ENCODE measurements around the gene MPPED1.

The MPPED1 gene

DNA sequence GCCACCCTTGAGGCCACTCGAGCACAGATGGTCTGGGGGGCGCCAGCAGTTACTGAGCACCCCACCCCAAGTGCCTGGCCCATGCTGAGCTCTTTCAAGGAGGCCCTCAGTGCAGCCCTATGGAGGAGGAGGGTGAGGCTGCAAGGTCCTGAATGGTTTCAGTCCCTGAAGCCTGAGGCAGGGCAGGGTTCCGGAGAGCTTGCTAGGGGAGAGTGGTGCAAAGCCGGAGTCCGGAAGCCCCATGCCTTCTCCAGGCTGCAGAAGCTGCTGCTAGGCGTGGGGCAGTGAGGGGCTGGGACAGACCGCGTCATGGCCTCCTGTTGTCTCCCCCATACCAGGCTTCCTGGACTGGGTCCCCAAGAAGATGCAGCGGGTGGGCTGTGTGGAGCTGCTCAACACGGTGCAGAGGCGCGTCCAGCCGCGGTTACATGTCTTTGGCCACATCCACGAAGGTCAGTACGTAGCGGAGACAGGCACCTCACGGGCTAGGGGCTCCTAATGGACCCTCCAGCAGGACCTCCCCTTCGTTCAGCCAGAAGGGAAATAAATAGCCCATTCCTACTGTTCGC lies 90.6 kb downstream of the MPPED1 start:
- Histone ChIP-seq H3K27me3 (replicated peaks) (no peaks in the 10 kb centered on the region), H3K4me3 (ENCODE audit: low read depth, low read length) (no peak overlapping the region), H3K27ac (no peak overlapping the region), H3K36me3 (replicated peaks) (no peaks in the 10 kb centered on the region)
- no peak for DNase-seq
- no peak for TF ChIP-seq CTCF (IDR thresholded peaks at IDR 0.05; ENCODE audit: low read depth, low read length, missing control alignments)
- in situ Hi-C loops (cut with HindIII; ENCODE audit: low pct_ligation_motif_present, low sequenced_read_pairs) = no loop called here

- no peaks in the 10 kb centered on the region for H3K27me3 ChIP-seq (replicated peaks)
- no peaks in the 10 kb centered on the region for H3K36me3 ChIP-seq (replicated peaks)
- in situ Hi-C loops (cut with HindIII; ENCODE audit: low pct_ligation_motif_present, low sequenced_read_pairs) = no loop called here
- DNase-seq = no peak
- TF ChIP-seq CTCF (IDR thresholded peaks at IDR 0.05; ENCODE audit: low read depth, low read length, missing control alignments) = no peak
- H3K4me3 ChIP-seq (ENCODE audit: low read depth, low read length) = no peak overlapping the region
- H3K27ac ChIP-seq = no peak overlapping the region
Observed at GRCh38 chr22:43504068-43504467, 92.3 kb downstream of the MPPED1 start.

DNA sequence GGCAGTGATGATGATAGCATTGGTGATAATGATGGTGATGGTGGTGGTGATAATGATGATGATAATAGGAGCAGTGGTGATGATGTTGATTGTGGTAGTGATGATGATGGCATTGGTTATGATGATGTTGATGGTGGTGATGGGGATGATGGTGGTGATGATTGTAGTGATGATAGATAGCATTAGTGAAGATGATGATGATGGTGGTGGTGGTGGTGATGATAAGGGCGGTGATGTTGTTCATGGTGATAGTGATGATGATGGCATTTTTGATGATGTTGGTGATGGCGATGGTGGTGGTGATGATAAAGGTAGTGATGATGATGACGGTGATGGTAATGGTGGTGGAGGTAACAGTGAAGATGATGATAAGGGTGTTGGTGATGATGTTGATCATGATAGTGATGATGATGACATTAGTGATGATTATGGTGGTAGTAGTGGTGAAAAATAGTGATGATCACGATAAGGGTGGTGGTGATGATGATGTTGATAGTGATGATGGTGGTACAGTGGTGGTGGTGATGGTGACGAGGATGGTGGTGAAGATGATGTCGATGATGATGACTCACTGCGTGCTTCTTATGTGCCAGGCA lies 93.0 kb downstream of the MPPED1 start:
- no peak overlapping the region for H3K4me3 ChIP-seq (ENCODE audit: low read depth, low read length)
- no peak for DNase-seq
- in situ Hi-C loops (cut with HindIII; ENCODE audit: low pct_ligation_motif_present, low sequenced_read_pairs) = no loop called here
- no peaks in the 10 kb centered on the region for H3K36me3 ChIP-seq (replicated peaks)
- H3K27me3 ChIP-seq (replicated peaks) = no peaks in the 10 kb centered on the region
- no peak for TF ChIP-seq CTCF (IDR thresholded peaks at IDR 0.05; ENCODE audit: low read depth, low read length, missing control alignments)
- no peak overlapping the region for H3K27ac ChIP-seq

- in situ Hi-C loops (cut with HindIII; ENCODE audit: low pct_ligation_motif_present, low sequenced_read_pairs) = no loop called here
- Histone ChIP-seq H3K27me3 (replicated peaks) (no peaks in the 10 kb centered on the region), H3K27ac (no peak overlapping the region), H3K36me3 (replicated peaks) (no peaks in the 10 kb centered on the region), H3K4me3 (ENCODE audit: low read depth, low read length) (no peak overlapping the region)
- TF ChIP-seq CTCF (IDR thresholded peaks at IDR 0.05; ENCODE audit: low read depth, low read length, missing control alignments) = no peak
- no peak for DNase-seq
Observed at GRCh38 chr22:43505423-43505822, 93.6 kb downstream of the MPPED1 start.

GRCh38 chr22:43505896-43506295 lies 94.1 kb downstream of the MPPED1 start:
- Histone ChIP-seq H3K36me3 (replicated peaks) (no peaks in the 10 kb centered on the region), H3K27me3 (replicated peaks) (no peaks in the 10 kb centered on the region), H3K4me3 (ENCODE audit: low read depth, low read length) (no peak overlapping the region), H3K27ac (no peak overlapping the region)
- in situ Hi-C loops (cut with HindIII; ENCODE audit: low pct_ligation_motif_present, low sequenced_read_pairs) = no loop called here
- TF ChIP-seq CTCF (IDR thresholded peaks at IDR 0.05; ENCODE audit: low read depth, low read length, missing control alignments) = no peak
- DNase-seq = no peak

DNA sequence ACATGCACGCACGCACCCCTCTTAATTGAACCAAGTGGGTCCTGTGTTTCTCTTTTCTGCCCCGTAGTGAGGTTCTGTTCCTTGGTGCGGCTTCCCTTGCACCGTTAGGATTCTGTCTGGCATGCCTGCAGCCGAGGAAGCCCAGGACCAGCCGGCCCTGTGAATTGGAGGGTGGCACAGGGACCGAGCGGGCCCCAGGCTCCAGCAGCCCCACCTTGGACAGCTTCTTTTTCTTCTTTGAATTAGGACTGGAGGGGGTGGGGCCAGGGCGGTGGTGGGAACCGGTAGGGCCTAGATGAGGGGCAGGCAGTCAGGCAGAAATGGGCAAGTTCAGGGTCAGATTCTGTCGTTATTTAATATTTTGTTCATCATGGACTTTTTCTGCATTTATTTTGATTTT lies 94.7 kb downstream of the MPPED1 start:
- in situ Hi-C loops (cut with HindIII; ENCODE audit: low pct_ligation_motif_present, low sequenced_read_pairs) = no loop called here
- no peaks in the 10 kb centered on the region for H3K27me3 ChIP-seq (replicated peaks)
- H3K27ac ChIP-seq = no peak overlapping the region
- DNase-seq = no peak
- no peaks in the 10 kb centered on the region for H3K36me3 ChIP-seq (replicated peaks)
- no peak for TF ChIP-seq CTCF (IDR thresholded peaks at IDR 0.05; ENCODE audit: low read depth, low read length, missing control alignments)
- no peak overlapping the region for H3K4me3 ChIP-seq (ENCODE audit: low read depth, low read length)

Measured in brain microvascular endothelial cell (primary cell).